C4-2B (cell line): ENCODE measurements around the gene CHAC1.
A peak's percentile ranks its signal among the peaks of the same experiment; 100 is the strongest.

Experiments used
- H3K27ac ChIP-seq: fragments of 450-650 bp; 2 replicates; pipeline ENCODE4 v1.5.1; 2017
- CTCF ChIP-seq: fragments of 450-650 bp; conservative IDR thresholded peaks from 2 replicates; pipeline ENCODE4 v1.5.1; 2017; ENCODE audit warnings: mild to moderate bottlenecking
- ZFX ChIP-seq: fragments of 450-650 bp; IDR thresholded peaks from 2 replicates; pipeline ENCODE4 v1.6.1; 2017

Gene CHAC1

GRCh38 chr15:40925863-40926658, 27.2 kb upstream of the CHAC1 start:
- TF ChIP-seq CTCF (no peak), ZFX (no peak)
- H3K27ac ChIP-seq: no peak overlapping the region

- TF ChIP-seq CTCF: no peak
- TF ChIP-seq ZFX: no peak
- no peak overlapping the region for H3K27ac ChIP-seq
These were observed 26.4 kb upstream of the CHAC1 start for GRCh38 chr15:40926659-40927494.

- H3K27ac ChIP-seq: no peak overlapping the region
- TF ChIP-seq CTCF (no peak), ZFX (no peak)
These were observed 25.8 kb upstream of the CHAC1 start for GRCh38 chr15:40927495-40927872.

GRCh38 chr15:40927873-40928806, 25.1 kb upstream of the CHAC1 start:
- no peak overlapping the region for H3K27ac ChIP-seq
- TF ChIP-seq CTCF (no peak), ZFX (no peak)

- no peak within 1 kb of the TSS for H3K27ac ChIP-seq
- TF ChIP-seq ZFX (no peak), CTCF (no peak)
These were observed 24.2 kb upstream of the CHAC1 start, which contains the start of gene DLL4 for GRCh38 chr15:40928821-40929659. TSS of gene DLL4 (plus strand) at chr15:40929340. CDS start at chr15:40929669, 329 bp downstream.

GRCh38 chr15:40929660-40930429, 23.4 kb upstream of the CHAC1 start:
- no peak overlapping the region for H3K27ac ChIP-seq
- peak; percentile 21; the same call in 1 of the 2 replicates for TF ChIP-seq ZFX
- TF ChIP-seq CTCF: no peak
